AG04449 (cell line): Measurements from ENCODE around the gene CTXND2.
"Not testable (repeated sequence)": the region's sequence is repeated elsewhere in the genome, so short reads cannot be mapped to it uniquely, and the experiment has no call there.

Experiments used
- CTCF ChIA-PET: fragments of 350-600 bp; formaldehyde crosslinking; extraction: SDS; loops from one replicate; lab custom pipeline; 2021; ENCODE audit warnings: antibody characterized with exemption; lab: Yijun Ruan, JAX
- POLR2A ChIA-PET: fragments of 400-600, 350-600 bp; formaldehyde crosslinking; extraction: SDS; loops from one replicate; lab custom pipeline; 2020; ENCODE audit warnings: antibody characterized with exemption, inconsistent platforms; lab: Yijun Ruan, JAX
- DNase-seq: peaks from one replicate; pipeline ENCODE4 v3.0.0-alpha.2; 2010; ENCODE audit warnings: low read depth, low spot score
- H3K4me3 ChIP-seq: 2 replicates; pipeline ENCODE4 v1.5.1; 2011; ENCODE audit warnings: low read depth, mild to moderate bottlenecking, control low read depth, low read length
- TF ChIP-seq, protein P1 (sequence below): IDR thresholded peaks from one replicate; pipeline ENCODE4 v1.5.1; 2011; ENCODE audit warnings: mild to moderate bottlenecking, moderate library complexity, low read length, control low read depth, inconsistent platforms; ENCODE audit not compliant: insufficient read depth; ENCODE audit errors: missing control alignments

Gene CTXND2

DNA sequence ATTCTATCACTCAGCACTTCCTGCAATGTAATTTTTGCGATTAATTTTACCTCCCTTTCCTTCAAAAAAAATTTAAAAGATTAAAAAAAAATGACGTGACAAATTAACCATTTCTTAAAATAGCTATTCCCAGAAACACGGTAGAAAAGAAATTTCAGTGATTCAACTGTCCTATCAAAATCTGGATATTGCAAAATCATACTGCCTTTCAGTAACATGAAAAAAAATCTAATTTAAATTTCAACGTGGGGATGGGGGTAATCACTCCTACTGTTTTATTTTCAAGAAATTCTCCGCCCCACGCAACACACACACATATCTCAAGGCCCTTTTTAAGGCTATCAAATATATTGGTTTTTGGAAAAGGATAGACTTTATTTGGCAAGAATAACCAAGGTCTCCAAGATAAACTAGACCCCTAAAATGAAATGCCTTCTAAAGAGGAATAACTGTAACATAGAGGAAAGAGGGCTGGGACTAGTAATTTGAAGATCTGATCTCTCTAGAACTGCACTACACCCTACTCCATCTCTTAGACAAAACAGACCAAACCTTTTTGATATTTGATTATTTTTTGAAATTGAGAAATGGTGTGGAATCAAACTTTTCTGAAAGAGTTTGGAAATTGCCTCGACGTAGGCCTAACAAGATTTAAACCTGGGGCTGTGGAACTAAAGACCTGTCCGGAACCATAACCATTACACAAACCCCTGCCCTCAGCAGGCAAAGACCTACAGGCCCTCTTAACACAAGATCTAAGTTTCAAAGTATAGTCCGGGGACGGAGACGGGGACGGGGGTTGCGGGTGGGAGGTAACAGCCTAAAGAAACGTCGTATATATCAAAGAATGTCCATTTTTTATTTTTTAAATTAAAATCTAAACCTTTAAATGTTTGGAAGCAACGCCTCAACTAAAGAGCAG lies 11.5 kb upstream of the CTXND2 start:
- DNase-seq, result no peak
- peak overlapping the region; percentile 86 for H3K4me3 ChIP-seq
- POLR2A ChIA-PET, result no interaction called here
- TF ChIP-seq, protein P1, sequence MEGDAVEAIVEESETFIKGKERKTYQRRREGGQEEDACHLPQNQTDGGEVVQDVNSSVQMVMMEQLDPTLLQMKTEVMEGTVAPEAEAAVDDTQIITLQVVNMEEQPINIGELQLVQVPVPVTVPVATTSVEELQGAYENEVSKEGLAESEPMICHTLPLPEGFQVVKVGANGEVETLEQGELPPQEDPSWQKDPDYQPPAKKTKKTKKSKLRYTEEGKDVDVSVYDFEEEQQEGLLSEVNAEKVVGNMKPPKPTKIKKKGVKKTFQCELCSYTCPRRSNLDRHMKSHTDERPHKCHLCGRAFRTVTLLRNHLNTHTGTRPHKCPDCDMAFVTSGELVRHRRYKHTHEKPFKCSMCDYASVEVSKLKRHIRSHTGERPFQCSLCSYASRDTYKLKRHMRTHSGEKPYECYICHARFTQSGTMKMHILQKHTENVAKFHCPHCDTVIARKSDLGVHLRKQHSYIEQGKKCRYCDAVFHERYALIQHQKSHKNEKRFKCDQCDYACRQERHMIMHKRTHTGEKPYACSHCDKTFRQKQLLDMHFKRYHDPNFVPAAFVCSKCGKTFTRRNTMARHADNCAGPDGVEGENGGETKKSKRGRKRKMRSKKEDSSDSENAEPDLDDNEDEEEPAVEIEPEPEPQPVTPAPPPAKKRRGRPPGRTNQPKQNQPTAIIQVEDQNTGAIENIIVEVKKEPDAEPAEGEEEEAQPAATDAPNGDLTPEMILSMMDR, result no peak
- CTCF ChIA-PET, result interaction anchor here (2.5 kb wide), 1 partner anchor 47 kb away, joined by 8 read pairs; no protein-coding TSS in a partner anchor

DNA sequence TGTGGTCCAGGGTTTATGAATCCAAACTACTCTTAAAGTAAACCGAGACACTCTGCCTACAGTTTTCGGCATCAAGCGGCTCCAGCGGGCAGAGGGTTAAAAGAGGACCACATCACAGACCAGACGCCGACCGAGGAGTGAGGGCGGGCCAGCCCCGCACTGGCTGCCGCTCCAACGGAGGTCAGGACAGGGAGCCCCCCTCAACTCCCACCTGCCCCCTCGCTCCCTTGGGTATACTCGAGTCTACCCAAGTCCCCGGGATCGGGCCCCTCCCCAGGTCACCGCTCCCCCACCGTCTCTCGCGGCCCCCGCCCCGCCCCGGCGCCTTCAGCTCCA lies 10.8 kb upstream of the CTXND2 start:
- TF ChIP-seq, protein P1, result no peak
- ChIA-PET CTCF (interaction anchor here (1.0 kb wide), 1 partner anchor 46 kb away, joined by 4 read pairs; no protein-coding TSS in a partner anchor), POLR2A (no interaction called here)
- no peak for DNase-seq
- peak overlapping the region; percentile 86 for H3K4me3 ChIP-seq

DNA sequence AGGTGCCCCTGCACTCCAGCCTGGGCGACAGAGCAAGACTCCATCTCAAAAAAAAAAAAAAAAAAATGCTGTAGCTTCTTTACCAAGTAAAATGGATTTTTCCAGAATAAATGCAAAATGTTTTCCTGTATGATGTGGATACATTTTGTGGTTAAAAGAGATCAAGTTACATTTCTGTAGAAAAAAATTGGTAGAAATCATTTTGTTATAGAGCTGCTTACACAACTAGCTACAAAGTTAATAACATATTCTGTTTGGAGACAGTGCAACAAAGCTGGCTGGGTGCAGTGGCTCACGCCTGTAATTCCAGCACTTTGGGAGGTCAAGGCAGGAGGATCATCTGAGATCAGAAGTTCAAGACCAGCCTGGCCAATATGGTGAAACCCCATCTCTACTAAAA lies 8.0 kb upstream of the CTXND2 start:
- H3K4me3 ChIP-seq, DNase-seq, POLR2A ChIA-PET: not testable (repeated sequence)
- CTCF ChIA-PET, result interaction anchor here (0.7 to 1.5 kb wide), 2 partner anchors 43 to 127 kb away, joined by 3 to 6 read pairs; partner anchors contain the start of gene MINDY1

DNA sequence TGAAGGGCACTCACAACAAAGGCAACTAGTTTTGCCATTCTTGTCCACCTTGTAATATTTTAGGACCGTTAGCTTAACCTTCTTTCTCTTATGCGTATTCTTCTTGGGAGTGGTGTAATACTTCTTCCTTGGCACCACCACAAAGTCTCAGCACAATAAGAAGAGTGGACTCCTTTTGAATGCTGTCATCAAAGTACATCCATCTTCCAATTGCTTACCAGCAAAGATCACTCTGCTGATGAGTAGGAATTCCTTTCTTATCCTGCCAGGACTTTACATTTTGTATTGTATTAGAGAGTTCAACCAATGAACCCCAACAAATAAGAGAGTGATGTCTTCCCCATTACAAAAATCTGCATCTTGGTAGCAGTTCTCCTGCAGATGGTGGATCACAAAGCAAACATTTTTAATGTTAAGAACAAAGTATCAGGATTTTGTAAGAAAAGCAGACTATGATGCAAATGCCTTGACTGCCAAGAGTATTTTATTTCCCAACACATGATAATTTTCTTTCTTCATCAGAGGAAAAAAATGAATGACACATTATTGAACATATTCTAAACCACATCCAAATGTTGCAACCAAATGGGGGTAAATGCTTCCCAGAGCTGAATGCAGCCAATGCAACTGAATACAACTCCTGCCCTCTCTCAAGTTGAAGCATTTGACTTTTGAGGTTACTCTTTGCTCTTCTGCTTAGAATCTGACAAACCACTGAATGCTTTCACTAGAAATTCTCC lies 5.4 kb upstream of the CTXND2 start:
- TF ChIP-seq, protein P1, result no peak
- no peak overlapping the region for H3K4me3 ChIP-seq
- ChIA-PET CTCF (no interaction called here), POLR2A (interaction anchor here (0.6 to 1.0 kb wide), 2 partner anchors 41 to 348 kb away, joined by 3 read pairs; no protein-coding TSS in a partner anchor)
- peak; percentile 91 for DNase-seq

DNA sequence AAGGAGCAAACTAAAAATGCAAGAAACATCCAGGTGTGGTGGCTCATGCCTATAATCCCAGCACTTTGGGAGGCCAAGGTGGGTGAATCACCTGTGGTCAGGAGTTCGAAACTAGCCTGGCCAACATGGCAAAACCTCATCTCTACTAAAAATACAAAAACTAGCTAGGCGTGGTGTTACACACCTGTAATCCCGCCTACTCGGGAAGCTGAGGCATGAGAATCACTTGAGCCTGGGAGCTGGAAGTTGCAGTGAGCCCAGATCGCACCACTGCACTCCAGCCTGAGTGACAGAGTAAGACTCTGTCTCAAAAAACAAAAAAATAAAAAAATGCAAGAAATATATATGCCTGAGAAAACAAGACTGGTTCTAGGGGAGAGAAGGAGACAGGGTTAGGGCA lies 3.8 kb upstream of the CTXND2 start:
- DNase-seq, H3K4me3 ChIP-seq, POLR2A ChIA-PET: not testable (repeated sequence)
- CTCF ChIA-PET, result interaction anchor here (1.0 to 1.5 kb wide), 2 partner anchors 39 to 325 kb away, joined by 3 to 10 read pairs; no protein-coding TSS in a partner anchor

DNA sequence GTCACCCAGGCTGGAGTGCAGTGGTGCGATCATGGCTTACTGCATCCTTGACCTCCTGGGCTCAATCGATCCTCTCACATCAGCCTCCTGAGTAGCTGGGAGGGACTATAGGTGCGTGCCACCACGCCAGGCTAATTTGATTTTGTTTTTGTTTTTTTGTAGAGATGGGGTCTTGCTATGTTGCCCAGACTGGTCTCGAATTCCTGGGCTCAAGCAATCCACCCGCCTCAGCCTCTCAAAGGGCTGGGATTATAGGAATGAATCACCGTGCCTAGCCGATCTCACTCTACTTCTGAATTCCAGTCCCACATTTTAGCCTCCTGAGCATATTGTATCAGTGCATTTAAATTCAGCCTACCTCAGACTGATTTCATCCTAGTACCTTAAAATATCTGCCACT lies 1.8 kb downstream of the CTXND2 start:
- ChIA-PET POLR2A (no interaction called here), CTCF (interaction anchor here (2.5 kb wide), 1 partner anchor 34 kb away, joined by 12 read pairs; no protein-coding TSS in a partner anchor)
- no peak for DNase-seq
- TF ChIP-seq, protein P1, result no peak
- no peak overlapping the region for H3K4me3 ChIP-seq

DNA sequence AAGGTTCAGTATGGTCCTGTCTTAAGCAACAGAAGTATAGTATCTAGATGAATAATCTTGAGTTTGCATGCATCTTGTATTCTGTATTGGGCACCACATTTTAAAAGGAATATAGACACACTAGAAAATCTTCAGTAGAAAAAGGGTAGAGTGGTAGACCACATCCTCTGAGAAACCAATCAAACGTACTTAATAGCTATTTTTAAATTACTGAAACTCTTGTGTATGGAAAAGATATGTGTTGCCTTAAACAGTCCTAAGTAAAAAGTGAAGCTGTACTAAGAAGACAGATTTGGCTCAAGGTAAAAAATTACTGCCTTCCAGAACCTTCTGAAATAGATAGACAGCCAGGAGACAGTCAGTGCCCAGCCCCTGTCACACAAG lies 3.1 kb downstream of the CTXND2 start:
- TF ChIP-seq, protein P1, result no peak
- DNase-seq, result no peak
- ChIA-PET POLR2A (interaction anchor here (0.5 kb wide), 1 partner anchor 12 kb away, joined by 3 read pairs; no protein-coding TSS in a partner anchor), CTCF (interaction anchor here (2.5 kb wide), 1 partner anchor 32 kb away, joined by 12 read pairs; no protein-coding TSS in a partner anchor)
- H3K4me3 ChIP-seq, result no peak overlapping the region
